ENCODE data around the gene GNS.

DNA sequence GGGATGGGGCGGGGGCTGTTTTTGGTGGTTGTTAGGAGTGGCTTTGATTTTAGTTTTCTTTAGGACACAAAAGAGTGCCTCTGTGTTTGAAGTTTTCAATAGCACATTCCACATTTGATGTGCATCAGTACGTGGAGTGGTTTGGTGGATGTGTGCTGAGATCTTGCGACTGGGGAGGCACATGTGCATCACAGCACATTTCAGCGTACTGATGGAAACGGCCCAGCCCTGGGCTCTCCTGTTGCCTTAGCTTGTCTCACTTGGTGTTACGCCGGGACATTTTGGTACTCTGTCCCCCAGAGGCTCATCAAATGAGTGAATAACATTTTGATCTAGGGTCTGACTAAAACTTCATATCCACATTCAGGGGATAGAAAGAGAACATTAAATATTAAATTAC is 70.5 kb downstream of the GNS start:
- no peak for TF ChIP-seq YY1 (IDR thresholded peaks at IDR 0.05; ENCODE audit: low read depth)
- TF ChIP-seq CREB1 (IDR thresholded peaks at IDR 0.05; ENCODE audit: low read depth), result no peak

Data from Ishikawa (cell line).